Uterus (tissue), 2 donors: Measurements from ENCODE around the gene EFNA3.
A peak's percentile ranks its signal among the peaks of the same experiment; 100 is the strongest.

ENCODE experiments used
- CTCF ChIP-seq, 4 experiments: fragments of 200-600 bp in 2 of 4; fragments of 450-650 bp in 2 of 4; sonication (generic) in 2 of 4; IDR thresholded peaks; one replicate each; pipeline ENCODE4 v1.5.1; 2016 to 2019; ENCODE audit warnings: antibody characterized with exemption in 4 of 4, mild to moderate bottlenecking in 2 of 4, moderate library complexity in 1 of 4
- POLR2A ChIP-seq, 2 donors: fragments of 450-650 bp; IDR thresholded peaks; one replicate each; pipeline ENCODE4 v1.6.1; 2016; ENCODE audit warnings: antibody characterized with exemption in 2 of 2, mild to moderate bottlenecking in 1 of 2, moderate library complexity in 1 of 2

DNA sequence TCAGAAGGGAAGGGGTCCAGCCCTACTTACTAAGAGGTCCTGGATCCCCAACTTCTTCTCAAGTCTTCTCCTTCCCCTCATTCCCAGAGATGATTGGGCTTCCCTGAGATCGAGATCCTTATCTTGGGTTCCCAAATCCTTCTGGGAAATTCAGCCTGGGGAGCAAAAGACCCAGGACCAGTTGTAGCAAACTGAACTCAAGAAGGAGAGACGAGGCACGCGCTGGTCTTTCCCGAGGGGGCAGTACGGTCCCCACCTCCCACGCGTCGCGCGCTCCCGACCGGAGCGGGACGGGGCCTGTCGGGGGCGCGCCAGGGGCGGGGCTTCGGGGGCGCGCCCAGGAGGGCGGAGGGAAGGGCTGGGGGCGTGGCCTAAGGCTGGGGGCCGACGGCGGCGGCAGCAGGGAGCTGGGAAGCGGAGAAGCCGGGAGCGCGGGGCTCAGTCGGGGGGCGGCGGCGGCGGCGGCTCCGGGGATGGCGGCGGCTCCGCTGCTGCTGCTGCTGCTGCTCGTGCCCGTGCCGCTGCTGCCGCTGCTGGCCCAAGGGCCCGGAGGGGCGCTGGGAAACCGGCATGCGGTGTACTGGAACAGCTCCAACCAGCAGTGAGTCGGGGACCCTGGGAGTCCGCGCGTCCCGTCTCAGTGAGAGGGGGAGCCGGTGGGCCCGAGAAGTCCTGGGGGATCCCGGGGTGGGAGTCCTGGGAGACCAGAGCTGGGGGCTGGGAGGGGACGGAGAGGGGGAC lies at the start of gene EFNA3:
- no peak for TF ChIP-seq CTCF (IDR thresholded peaks at IDR 0.05)
- peak in 1 of 2 donors; percentile 23 for TF ChIP-seq POLR2A (IDR thresholded peaks at IDR 0.05)
